SW 1271 (cell line): ENCODE results near the gene STX16.
A peak's percentile ranks its signal among the peaks of the same experiment; 100 is the strongest.
"Not testable (repeated sequence)": the region's sequence is repeated elsewhere in the genome, so short reads cannot be mapped to it uniquely, and the experiment has no call there.

Experiments used
- DNase-seq, 2 experiments: peaks; one replicate each; lab custom pipeline; 2025; lab: John Stamatoyannopoulos, UW

STX16 gene

DNA sequence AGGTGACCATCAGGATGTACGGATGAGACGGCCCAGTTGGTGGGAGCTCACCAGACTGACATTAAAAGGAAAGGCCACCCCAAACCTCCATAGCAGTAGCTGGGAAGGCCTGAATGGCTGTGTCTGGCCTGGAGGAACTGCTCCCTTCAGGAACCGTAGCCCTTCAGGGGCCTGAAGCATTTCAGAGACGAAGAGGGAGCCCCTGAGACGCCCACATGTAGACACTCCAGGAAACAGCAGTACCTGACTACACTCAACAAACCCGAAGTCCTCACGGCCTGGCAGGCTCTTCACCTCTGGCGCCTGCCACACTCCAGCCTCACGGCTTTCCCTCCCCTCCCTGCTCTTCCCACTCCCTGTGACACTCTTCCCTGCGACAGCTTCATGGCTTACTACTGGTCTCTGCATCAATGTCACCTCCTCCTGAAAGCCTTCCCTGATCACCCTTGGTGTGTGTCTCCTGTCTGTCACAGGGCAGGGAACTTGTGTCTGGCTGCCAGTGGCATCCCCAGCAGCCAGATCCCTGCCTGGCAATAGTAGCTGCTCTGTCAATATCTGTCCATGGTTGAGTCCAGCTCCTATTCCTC is 14.6 kb upstream of the STX16 start:
- no peak for DNase-seq

DNA sequence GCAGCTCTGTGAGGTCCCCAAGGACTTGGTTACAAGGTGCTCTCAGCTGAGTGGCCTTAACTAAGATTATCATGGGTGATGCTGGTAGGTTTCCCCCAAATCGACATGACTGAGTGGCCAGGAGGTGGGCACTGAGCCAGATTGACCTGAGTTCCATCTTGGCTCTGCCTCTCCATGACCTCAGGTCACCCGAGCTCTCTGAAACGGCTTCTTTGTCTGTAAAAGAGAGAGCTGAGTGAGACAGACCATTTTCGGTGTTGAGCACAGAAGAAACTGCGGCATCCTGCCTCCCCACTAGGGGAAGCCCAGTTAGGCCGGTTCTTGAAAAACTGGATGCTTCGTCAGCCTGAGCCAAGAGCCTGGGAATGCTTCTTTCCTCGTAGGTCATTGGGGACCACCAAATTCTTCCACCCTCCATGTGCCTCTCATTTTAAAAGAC is 14.1 kb upstream of the STX16 start:
- DNase-seq, result peak in 1 of 2 experiments; percentile 12

DNA sequence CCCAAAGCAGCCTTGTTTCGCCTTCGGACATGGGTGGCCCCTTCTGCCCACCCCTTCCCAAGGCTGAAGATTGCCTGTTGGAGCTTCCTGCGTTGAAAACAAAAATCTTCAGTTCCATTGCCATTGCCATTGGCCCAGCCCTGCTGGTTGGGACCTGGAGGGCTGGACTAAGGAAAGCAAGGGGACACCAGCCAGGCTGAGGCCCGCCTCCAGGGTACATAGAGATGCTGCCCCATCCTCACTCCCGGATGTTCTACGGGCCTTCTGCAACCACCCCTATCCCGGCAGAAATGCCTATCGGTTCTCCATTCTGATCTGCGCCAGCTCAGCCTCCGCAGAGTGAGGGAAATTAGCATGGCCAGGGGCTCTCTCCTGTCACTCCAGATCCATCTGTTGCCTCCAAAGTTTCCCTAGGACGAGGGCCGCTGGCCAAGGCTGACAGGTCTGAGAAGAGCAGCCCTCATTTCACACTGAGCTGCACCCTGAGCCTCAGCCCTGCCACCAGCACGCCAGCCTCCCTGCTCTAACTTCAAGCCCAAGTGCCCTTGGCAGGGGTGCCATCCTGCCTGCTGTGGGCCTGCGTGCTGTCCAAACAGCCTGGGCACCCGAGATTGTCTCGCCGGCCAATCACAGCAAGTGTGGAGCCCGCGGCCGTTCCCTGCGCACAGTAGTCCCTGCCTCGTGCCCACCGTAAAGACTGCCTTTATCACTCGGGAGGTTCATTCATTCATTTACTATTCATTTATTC is 13.4 kb upstream of the STX16 start:
- no peak for DNase-seq

DNA sequence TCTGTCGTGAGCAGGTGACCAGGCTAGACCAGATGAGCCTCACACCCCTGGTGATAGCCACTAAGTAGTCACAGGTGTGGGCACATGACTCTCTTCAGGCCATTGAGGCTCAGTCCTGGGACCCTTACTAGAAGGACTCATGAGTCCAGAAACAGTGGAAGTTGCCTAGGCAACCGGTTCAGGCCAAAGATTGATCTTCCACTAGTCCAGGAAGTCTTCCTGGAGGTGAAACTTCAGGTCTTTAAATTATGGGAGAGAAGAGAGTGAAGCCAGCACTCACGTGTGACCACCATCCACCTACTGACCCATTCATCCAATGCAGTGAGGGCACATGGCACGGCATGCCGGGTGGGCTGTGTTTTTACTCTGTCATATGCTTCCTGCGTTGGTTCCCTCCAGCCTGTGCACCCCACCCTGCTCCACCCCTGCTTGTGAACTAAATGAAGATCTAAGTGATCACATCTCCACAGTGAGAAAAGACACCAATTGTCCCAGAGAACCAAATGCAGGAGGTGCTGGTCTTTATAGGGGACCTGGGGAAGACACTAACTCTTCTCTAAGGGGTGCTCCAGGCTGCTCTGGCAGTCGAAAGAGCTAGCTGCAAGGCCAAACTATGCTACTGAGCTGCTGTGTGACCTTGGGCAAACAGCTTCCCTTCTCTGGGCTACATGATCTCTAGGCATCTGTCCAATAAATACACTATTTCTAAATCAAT is 12.5 kb upstream of the STX16 start:
- DNase-seq, result no peak

DNA sequence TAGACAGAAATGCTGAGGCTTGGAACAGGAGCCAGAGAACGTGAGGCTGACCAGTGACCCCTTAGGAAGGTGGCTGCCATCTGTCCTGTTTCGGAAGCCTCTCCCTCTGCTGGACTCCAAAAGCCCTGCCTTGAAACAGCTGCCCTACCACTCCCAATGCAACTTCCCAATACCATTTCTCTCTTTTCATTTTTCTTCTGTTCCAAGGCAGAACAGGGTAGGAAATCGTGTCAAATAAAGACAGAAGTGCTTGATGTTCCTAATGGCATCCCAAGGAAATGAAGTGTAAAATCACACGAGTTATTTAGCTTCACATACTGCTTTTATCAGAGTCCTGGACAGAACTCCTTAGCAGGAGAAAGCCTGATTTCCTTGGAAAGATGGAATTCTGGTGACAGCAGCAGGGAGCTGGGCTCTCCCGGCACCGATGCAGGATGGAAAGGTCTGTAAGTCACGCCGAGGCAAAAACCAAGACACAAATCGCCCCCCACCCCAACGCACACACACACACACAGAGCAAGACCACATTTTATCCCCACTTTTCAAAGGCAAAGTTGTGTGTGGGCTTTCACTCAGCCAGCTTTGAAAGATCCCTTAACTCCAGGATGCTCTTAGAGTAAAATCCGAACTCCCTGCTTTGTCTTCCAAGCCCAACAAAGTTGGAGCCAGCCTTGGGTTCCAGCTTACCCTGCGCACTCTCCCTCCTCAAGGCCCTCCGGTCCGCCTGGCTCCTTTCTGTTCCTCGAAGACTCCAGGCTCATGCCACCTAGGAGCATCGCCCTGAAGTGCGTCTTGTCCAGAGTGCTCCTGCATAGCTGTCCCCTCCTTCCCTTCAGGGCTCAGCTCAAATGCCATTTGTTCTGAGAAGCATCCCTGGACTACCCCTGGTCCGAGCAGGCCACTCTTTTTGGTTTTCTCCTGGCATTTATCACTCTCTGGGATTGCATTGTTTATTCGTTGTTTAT is 11.6 kb upstream of the STX16 start:
- no peak for DNase-seq

DNA sequence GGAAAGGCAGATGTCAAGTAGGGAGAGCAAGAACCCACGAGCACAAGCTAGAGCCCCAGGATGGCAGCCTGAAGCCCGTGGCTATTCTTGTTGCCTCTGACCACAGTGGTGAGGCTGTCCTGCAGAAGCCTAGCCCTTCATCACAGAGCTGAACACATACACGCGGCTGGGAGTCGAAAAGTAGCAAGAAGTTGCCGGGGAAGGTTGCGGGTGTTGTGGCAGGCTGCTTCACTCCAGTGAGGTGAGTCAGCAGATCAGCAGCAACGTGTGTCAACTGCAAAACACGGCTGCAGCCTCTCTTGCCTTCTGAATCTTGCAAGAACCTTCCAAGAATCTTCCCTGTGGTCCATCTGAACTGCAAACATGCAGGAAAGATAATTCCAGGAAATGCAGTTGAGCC is 10.6 kb upstream of the STX16 start:
- no peak for DNase-seq

DNA sequence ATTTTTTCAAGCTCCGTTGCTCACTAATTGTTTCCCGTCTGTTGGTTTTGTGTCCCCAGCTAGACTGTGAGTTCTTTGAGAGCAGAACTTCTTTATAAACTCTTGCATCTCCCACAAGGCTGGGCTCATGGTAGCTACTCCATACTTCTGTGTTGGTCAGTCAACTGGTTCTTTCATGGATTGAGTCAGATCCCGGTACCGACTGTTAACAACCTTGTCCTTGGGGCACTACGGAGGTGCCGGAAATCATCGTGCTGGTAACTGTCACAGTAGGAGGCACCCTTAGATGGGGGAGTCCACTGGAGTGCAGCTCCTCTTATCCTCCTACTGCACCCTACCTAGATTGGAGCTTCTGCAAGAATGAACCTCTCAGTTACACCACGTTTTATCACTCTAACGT is 8.6 kb upstream of the STX16 start:
- no peak for DNase-seq

DNA sequence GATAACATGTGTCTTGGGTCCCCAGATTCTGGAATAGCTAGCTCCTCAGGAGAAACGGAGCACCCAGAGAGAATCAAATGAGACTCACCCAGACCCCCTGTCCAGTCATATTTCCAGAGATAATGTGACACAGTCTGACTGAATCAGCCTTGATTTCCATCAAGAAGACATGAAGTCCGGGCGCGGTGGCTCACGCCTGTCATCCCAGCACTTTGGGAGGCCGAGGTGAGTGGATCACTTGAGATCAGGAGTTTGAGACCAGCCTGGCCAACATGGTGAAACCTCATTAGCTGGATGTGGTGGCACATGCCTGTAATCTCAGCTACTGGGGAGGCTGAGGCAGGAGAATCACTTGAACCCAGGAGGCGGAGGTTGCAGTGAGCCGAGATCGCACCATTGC is 8.2 kb upstream of the STX16 start:
- not testable (repeated sequence) for DNase-seq

DNA sequence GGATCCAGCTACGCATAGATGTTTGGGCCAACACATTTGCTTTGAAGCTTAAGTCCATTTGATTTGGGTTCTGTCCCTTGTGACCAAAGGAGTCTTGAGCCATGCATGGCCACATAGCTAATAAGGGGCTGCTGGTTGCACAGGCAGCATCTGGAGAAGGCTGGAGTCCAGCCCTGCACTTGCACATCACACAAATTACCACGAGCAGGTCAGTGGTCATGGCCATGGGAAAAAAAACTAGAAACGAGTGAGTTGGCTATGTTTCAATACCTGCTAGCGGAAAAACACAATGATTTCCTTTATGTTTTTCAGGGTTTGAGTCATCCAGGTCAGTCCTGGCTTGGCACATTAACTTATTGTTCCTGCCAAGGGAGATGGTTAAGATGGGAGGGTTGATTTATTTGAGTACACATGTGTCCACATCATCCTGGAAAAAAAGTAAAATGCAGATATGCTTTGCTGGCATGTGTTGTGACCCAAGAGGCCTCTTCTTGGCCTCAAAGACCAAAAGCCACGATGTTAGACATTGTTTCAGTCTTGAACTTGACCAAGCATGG is 5.6 kb upstream of the STX16 start:
- DNase-seq, result no peak

DNA sequence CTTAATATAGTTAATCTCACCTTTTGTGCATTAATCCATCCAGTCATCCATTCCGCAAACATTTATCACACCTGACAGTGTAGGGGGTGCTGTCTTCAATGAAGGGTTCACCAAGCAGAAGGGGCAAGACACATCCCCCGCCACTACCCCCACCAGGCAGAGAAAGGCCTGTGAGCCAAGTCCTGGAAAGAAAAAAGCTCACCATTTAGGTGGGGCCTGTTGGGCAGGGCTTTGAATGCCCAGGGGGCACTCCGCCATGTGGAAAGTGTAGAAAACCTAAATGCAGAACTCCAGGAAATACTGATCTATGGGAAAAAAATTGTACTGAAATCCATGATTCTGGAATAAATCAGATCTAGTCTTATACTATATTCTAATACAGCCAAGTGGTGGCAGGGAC is 4.8 kb upstream of the STX16 start:
- no peak for DNase-seq

DNA sequence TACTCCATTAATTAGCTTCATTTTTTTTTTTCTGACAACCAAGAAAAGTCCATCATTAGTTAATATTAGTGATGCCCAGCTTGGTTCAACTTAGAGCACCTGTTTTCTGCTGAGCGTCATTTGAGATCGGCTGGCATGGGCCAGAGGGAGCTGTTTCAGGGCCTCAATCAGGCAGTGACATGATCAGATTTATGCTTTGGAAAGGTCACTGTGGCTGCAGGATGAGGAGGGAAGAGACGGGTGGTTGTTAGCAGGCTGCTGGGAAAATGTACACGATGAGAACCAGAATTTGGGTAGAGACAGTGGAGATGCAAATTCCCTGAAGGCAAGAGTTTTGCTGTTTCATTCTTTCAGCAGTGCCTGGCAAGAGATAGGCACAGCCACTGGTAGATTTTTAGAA is 4.4 kb upstream of the STX16 start:
- DNase-seq, result no peak

DNA sequence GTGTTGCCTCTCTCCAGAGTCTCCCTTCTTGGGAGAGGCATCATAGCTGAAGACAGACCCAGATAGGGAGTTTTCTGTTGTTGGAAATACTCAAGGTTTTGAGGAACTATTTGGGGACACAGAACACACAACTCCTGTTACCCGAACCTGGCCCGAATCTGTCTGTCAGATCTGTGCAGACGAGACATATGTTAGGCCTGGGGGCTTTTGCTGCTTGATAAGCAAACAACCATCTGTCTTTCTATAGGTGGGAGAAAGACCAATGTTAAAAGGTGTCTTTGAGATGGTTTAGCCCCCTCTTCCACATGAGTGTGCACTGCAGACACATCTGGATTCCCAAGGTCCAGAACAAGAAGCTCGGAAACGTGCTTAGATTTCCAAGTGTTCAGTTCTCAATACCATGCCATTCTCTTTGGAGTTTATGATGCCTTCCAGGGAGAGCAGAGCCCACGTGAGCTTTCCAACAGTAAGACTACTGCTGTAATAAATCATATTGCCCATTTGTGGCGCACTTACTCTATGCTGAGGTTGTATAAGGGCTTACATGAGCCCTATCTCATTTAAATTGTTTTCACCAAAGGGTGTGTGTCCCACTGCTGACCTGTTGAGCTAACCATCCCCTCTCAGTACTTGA is 3.8 kb upstream of the STX16 start:
- DNase-seq, result no peak

DNA sequence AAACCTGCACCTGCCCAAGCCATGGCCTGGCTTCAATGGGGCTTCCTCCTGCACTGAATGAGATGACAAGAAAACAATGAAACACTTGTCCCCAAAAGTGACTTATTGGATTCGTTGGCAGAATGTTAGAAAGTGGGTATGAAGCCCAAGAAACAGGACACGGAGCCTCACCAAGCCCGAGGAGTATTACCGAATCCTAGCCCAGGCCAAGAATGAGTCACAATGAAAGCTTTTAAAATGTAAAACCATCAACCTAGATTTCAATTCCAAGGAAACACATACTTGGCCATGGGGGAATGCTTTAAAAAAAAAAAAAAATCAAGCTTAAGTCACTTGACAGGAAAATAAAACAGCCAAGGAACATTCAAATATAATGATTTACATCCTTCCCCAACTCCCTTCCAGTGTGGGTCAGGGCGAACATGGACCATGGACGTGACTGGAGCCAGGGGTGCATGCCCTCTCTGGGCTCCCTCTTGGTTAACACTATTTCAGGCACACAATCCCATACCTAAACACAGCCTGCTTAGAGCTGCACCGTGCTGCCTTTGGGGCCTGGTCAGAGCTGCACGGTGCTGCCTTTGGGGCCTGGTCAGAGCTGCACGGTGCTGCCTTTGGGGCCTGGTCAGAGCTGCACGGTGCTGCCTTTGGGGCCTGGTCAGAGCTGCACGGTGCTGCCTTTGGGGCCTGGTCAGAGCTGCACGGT is 3.1 kb upstream of the STX16 start:
- no peak for DNase-seq

DNA sequence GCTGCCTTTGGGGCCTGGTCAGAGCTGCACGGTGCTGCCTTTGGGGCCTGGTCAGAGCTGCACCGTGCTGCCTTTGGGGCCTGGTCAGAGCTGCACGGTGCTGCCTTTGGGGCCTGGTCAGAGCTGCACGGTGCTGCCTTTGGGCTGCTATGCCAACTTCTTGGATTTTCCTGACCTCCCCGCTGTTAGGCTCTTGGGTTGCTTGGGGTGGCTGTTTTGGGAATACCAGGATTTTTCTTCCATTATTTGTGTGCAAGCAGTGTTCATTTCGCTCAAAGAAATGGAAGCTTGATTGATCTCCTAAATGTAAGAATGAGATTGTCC is 2.6 kb upstream of the STX16 start:
- DNase-seq, result not testable (repeated sequence)

DNA sequence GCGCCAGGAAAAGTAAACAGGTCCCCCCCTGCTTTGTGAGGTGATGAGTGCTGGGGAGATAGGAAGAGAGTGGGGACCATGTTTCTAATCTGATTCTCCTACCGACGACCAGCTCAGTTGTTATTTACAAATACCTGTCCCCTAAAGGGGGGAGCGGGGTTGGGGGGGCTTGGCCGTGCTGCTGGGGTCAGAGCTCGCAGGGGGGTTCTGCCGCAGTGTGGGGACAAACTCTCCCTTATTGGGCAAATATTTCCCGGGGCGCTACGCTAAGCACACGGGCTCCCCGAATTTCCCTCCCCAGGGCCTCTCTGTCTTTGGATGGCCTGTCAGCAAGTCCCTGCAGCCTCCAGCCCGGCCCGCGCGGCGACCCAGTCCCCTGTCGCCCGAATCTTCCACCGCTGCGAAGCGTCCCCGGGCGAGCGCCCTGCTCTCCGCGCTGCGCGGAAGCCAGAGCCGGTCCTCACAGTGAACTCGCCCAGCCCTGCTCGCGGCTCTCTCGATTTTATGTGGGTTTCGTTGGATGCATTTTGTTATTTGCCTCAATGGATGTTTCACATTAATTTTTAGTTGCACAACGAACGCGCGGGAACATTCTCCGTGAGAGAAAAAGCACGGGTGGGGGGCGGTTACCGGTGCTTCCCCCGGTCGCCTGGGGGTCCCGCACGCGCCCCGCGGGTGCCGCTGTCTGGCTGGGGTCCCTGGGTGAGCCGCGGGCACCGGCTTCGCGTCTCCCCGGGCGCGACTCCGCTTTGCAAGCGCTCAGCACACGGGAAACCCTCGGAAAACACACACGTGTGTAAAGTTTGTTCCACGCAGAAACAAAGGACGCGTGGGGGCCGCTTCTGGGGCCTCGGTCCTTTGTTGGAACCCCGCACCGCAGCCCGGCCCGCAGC is 1.5 kb upstream of the STX16 start:
- no peak for DNase-seq

DNA sequence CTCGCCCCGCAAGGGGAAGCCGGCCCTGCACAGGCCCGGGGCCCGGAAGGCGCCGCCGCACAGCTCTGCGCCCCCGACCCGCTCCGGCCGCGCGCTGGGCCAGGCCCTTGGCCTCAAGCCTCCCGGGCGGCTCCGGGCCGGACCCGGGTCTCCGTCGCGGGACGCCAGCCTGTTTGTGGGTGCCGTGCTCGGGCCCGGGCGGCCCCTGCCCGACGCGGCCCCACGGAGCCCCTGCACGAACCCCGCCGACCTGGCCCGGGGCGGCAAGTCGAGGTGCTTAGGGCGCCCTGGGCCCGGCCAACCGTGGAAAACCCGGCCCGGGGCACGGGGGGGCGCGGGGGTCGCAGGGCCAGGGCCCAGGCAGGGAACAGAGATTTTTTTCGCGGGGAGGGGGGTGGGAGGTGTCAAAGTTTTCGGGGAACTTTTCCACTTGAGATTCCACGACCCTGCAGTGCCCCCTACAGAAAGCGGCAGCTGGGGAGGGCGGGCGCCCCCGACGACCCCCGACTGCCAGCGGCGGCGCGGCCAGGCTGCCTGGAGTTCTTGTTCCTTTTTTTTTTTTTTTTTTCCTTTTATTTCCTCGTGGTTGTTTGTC is 805 bp upstream of the STX16 start:
- DNase-seq, result no peak

DNA sequence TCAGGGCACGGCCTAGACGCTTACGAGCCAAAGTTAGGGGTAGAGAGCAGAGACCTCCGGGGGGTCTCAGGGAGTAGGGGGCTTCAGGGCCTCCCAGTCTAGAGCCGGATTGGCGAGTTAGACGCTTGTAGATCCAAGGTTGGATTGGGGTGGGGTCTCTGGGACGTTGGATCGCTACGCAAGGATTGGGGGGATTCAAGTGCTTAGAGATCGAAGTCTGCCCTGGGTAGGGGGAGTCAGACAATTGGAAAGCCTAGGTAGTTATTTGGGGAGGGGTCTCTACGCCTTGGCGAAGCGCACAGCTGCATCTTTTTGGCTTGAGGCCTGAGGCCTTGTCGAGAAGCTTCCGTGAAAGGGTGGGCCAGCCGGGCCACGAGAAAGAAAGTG is 469 bp downstream of the STX16 start:
- no peak for DNase-seq

DNA sequence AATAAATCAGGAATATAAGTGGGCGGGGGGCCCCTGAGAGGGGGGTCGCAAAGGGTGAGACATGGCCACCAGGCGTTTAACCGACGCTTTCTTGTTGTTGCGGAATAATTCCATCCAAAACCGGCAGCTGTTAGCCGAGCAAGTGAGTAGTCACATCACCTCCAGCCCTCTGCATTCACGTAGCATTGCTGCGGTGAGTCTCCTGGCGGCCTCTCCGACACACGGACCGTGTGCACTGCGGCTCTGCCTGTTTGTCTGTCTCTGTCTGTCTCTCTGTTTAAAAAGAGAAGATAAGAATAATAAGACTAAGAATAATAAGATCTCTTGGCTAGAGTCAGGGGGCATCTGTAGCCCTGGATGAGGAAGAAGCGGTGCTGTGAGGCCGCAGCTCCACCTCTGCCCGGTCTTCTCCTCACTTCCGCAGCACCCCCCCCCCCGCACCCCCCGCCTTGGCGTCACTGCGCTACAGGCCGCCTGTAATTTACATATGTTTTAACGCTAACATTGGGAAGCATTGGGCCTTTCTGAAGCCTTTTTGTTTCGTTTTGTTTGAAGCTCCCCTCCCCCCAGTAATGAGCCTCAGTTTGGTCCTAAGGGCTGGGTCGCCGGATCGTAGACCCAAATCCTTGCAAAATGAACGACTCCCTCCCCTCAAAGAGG is 993 bp downstream of the STX16 start:
- peak; percentile 64 to 85 for DNase-seq
